Gastroesophageal sphincter (tissue), 4 donors: ENCODE measurements around the gene APBA2. TPM values are rescaled to one million over a fixed set of nuclear protein-coding genes. Genes with fewer than 3 reads are reported as not detected.

Source experiments
- ATAC-seq: fragments of 150-250 bp; one replicate; pipeline ENCODE4 v1.9.1; 2016; ENCODE audit warnings: mild to moderate bottlenecking, moderate library complexity
- H3K27ac ChIP-seq, 4 donors: fragments of 200-600 bp; sonication (generic) in 3 of 4; 1 replicate in 3 of 4; 2 replicates in 1 of 4; pipeline ENCODE4 v1.5.1; 2016 to 2019
- H3K27me3 ChIP-seq: fragments of 200-600 bp; sonication (generic); one replicate; pipeline ENCODE4 v1.5.1; 2019
- H3K36me3 ChIP-seq, 2 donors: fragments of 200-600 bp; sonication (generic); one replicate each; pipeline ENCODE4 v1.5.1; 2019; ENCODE audit warnings: control low read depth in 1 of 2
- H3K4me1 ChIP-seq, 3 donors: fragments of 200-600 bp; sonication (generic); 1 replicate in 2 of 3; 2 replicates in 1 of 3; pipeline ENCODE4 v1.5.1; 2016 to 2019; ENCODE audit warnings: control low read depth in 2 of 3
- H3K4me3 ChIP-seq, 2 donors: fragments of 200-600 bp; sonication (generic); one replicate each; pipeline ENCODE4 v1.5.1; 2019; ENCODE audit warnings: mild to moderate bottlenecking in 1 of 2, moderate library complexity in 1 of 2
- H3K9me3 ChIP-seq, 3 donors: fragments of 200-600 bp; sonication (generic); one replicate each; pipeline ENCODE4 v1.5.1; 2017 to 2019; ENCODE audit warnings: control low read depth in 2 of 3
- CTCF ChIP-seq, 4 experiments: fragments of 200-600 bp in 2 of 4; fragments of 450-650 bp in 2 of 4; sonication (generic) in 1 of 4; IDR thresholded peaks; one replicate each; pipeline ENCODE4 v1.5.1; 2017 to 2019; ENCODE audit warnings: antibody characterized with exemption in 4 of 4, mild to moderate bottlenecking in 2 of 4, moderate library complexity in 2 of 4
- EP300 ChIP-seq: sonication (generic); formaldehyde crosslinking; IDR thresholded peaks from one replicate; pipeline ENCODE4 v1.6.1; 2017; ENCODE audit warnings: antibody characterized with exemption, mild to moderate bottlenecking
- POLR2A ChIP-seq, 2 donors: fragments of 450-650 bp; IDR thresholded peaks; one replicate each; pipeline ENCODE4 v1.6.1; 2017; ENCODE audit warnings: antibody characterized with exemption in 2 of 2, mild to moderate bottlenecking in 2 of 2, moderate library complexity in 1 of 2
- POLR2AphosphoS5 ChIP-seq: sonication (generic); formaldehyde crosslinking; IDR thresholded peaks from one replicate; pipeline ENCODE4 v1.6.1; 2017; ENCODE audit warnings: antibody characterized with exemption
- WGBS, 2 donors: methylation state at CpG; one replicate each; pipeline ENCODE4 v1.1.5; 2018; ENCODE audit warnings: low coverage in 1 of 2; 5-methylcytosine and 5-hydroxymethylcytosine counted together
- total RNA-seq, 4 donors: library from RNA; depleted of rRNA; stranded (reverse); fragments of >200 nt; gene quantifications; one replicate each; pipeline ENCODE4 v1.1.0, GENCODE V29; 2016

Gene APBA2
- total RNA-seq, 4 donors from 2014 or later = 3.1 to 14.9 (median 4.2) TPM

GRCh38 chr15:29143293-29143692 is 257.5 kb downstream of the APBA2 start:
- Histone ChIP-seq H3K9me3 (no peaks in the 10 kb centered on the region), H3K4me3 (no peak overlapping the region), H3K4me1 (peaks cover 0 to 11% (median 0%) of the 10 kb centered on the region in 3 donors), H3K27me3 (peaks cover 48% of the 10 kb centered on the region), H3K36me3 (no peaks in the 10 kb centered on the region), H3K27ac (no peak overlapping the region)
- no peak for ATAC-seq
- 40 to 93% methylated on average over 1 to 3 of the region's 5 CpGs for WGBS, 2 donors
- TF ChIP-seq CTCF (IDR thresholded peaks at IDR 0.05) (no peak), EP300 (no peak), POLR2AphosphoS5 (no peak), POLR2A (IDR thresholded peaks at IDR 0.05) (no peak)

- H3K4me1 ChIP-seq = peaks cover 0 to 11% (median 0%) of the 10 kb centered on the region in 3 donors
- TF ChIP-seq POLR2AphosphoS5 (no peak), POLR2A (IDR thresholded peaks at IDR 0.05) (no peak), CTCF (IDR thresholded peaks at IDR 0.05) (no peak)
- no peak overlapping the region for H3K27ac ChIP-seq
- WGBS, 2 donors = 83 to 89% methylated on average over 7 to 10 of the region's 10 CpGs
- no peaks in the 10 kb centered on the region for H3K36me3 ChIP-seq
- ATAC-seq = no peak
- peaks cover 42% of the 10 kb centered on the region for H3K27me3 ChIP-seq
- no peak overlapping the region for H3K4me3 ChIP-seq
- no peaks in the 10 kb centered on the region for H3K9me3 ChIP-seq
Measured at GRCh38 chr15:29143909-29144635, 258.3 kb downstream of the APBA2 start.

- Histone ChIP-seq H3K27me3 (no peaks in the 10 kb centered on the region), H3K9me3 (peaks cover 0 to 9% (median 0%) of the 10 kb centered on the region in 3 donors), H3K4me1 (no peaks in the 10 kb centered on the region), H3K36me3 (no peaks in the 10 kb centered on the region), H3K27ac (no peak overlapping the region), H3K4me3 (no peak overlapping the region)
- no peak for ATAC-seq
- 57% methylated on average over 4 of the region's 18 CpGs; no CpG with 5 or more reads in 1 of the 2 donors for WGBS, 2 donors
- TF ChIP-seq CTCF (IDR thresholded peaks at IDR 0.05) = no peak
- no peak for TF ChIP-seq EP300
- TF ChIP-seq POLR2AphosphoS5 = no peak
- TF ChIP-seq POLR2A (IDR thresholded peaks at IDR 0.05) = no peak
Measured at GRCh38 chr15:29149738-29150075, 263.9 kb downstream of the APBA2 start.

- no peak for ATAC-seq
- Histone ChIP-seq H3K4me1 (no peaks in the 10 kb centered on the region), H3K27ac (no peak overlapping the region), H3K27me3 (no peaks in the 10 kb centered on the region), H3K9me3 (peaks cover 0 to 9% (median 0%) of the 10 kb centered on the region in 3 donors), H3K36me3 (no peaks in the 10 kb centered on the region), H3K4me3 (no peak overlapping the region)
- TF ChIP-seq POLR2A (IDR thresholded peaks at IDR 0.05) (no peak), EP300 (no peak), CTCF (IDR thresholded peaks at IDR 0.05) (no peak), POLR2AphosphoS5 (no peak)
- WGBS, 2 donors = 66 to 69% methylated on average over 11 to 12 of the region's 15 CpGs
Measured at GRCh38 chr15:29150515-29151483, 265.0 kb downstream of the APBA2 start.
